GM04503 (cell line): Measurements from ENCODE around the gene SLC6A20.

Experiments
- DNase-seq: peaks from one replicate; pipeline ENCODE4 v3.0.0-alpha.2; 2012; ENCODE audit warnings: low read depth

Gene SLC6A20

GRCh38 chr3:45719655-45720487 is 76.5 kb downstream of the SLC6A20 start:
- DNase-seq, result no peak

GRCh38 chr3:45716790-45717336 is 79.5 kb downstream of the SLC6A20 start:
- DNase-seq, result no peak

GRCh38 chr3:45715945-45716344 is 80.4 kb downstream of the SLC6A20 start:
- no peak for DNase-seq

GRCh38 chr3:45712434-45713110 is 83.8 kb downstream of the SLC6A20 start:
- no peak for DNase-seq

GRCh38 chr3:45711931-45712330 is 84.4 kb downstream of the SLC6A20 start:
- no peak for DNase-seq

GRCh38 chr3:45705839-45706808 is 90.2 kb downstream of the SLC6A20 start:
- no peak for DNase-seq
